ENCODE results near the gene CDK14.

Gene CDK14

GRCh38 chr7:91064052-91064451 lies 467.9 kb downstream of the CDK14 start:
- no peak for DNase-seq
- in situ Hi-C loops (cut with HindIII; ENCODE audit: low pct_ligation_motif_present, low pct_unique_long_range_greater_than_20kb, low sequenced_read_pairs) = no loop called here

GRCh38 chr7:91064938-91065337 lies 468.8 kb downstream of the CDK14 start:
- DNase-seq = no peak
- in situ Hi-C loops (cut with HindIII; ENCODE audit: low pct_ligation_motif_present, low pct_unique_long_range_greater_than_20kb, low sequenced_read_pairs) = no loop called here

- DNase-seq = no peak
- in situ Hi-C loops (cut with HindIII; ENCODE audit: low pct_ligation_motif_present, low pct_unique_long_range_greater_than_20kb, low sequenced_read_pairs) = no loop called here
Measured at GRCh38 chr7:91066627-91067026, 470.5 kb downstream of the CDK14 start.

- in situ Hi-C loops (cut with HindIII; ENCODE audit: low pct_ligation_motif_present, low pct_unique_long_range_greater_than_20kb, low sequenced_read_pairs) = no loop called here
Measured at GRCh38 chr7:91067242-91067641, 471.1 kb downstream of the CDK14 start.

GRCh38 chr7:91068136-91068795 lies 472.1 kb downstream of the CDK14 start:
- in situ Hi-C loops (cut with HindIII; ENCODE audit: low pct_ligation_motif_present, low pct_unique_long_range_greater_than_20kb, low sequenced_read_pairs) = no loop called here
- no peak for DNase-seq

More at GRCh38 chr7:91067242-91067641, 471.1 kb downstream of the CDK14 start:
- no peak for DNase-seq

- in situ Hi-C loops (cut with HindIII; ENCODE audit: low pct_ligation_motif_present, low pct_unique_long_range_greater_than_20kb, low sequenced_read_pairs) = no loop called here
- no peak for DNase-seq
Measured at GRCh38 chr7:91069146-91069545, 473.0 kb downstream of the CDK14 start.

GRCh38 chr7:91079487-91079886 lies 483.4 kb downstream of the CDK14 start:
- in situ Hi-C loops (cut with HindIII; ENCODE audit: low pct_ligation_motif_present, low pct_unique_long_range_greater_than_20kb, low sequenced_read_pairs) = no loop called here
- DNase-seq = peak; percentile 48

GRCh38 chr7:91080351-91080750 lies 484.2 kb downstream of the CDK14 start:
- no peak for DNase-seq
- in situ Hi-C loops (cut with HindIII; ENCODE audit: low pct_ligation_motif_present, low pct_unique_long_range_greater_than_20kb, low sequenced_read_pairs) = no loop called here

GRCh38 chr7:91082038-91082437 lies 485.9 kb downstream of the CDK14 start:
- peak; percentile 37 for DNase-seq
- in situ Hi-C loops (cut with HindIII; ENCODE audit: low pct_ligation_motif_present, low pct_unique_long_range_greater_than_20kb, low sequenced_read_pairs) = no loop called here

- in situ Hi-C loops (cut with HindIII; ENCODE audit: low pct_ligation_motif_present, low pct_unique_long_range_greater_than_20kb, low sequenced_read_pairs) = no loop called here
Measured at GRCh38 chr7:91082852-91083495, 486.9 kb downstream of the CDK14 start.

GRCh38 chr7:91083855-91084644 lies 487.9 kb downstream of the CDK14 start:
- in situ Hi-C loops (cut with HindIII; ENCODE audit: low pct_ligation_motif_present, low pct_unique_long_range_greater_than_20kb, low sequenced_read_pairs) = no loop called here

More at GRCh38 chr7:91082852-91083495, 486.9 kb downstream of the CDK14 start:
- DNase-seq = peak; percentile 71

GRCh38 chr7:91085175-91085574 lies 489.1 kb downstream of the CDK14 start:
- no peak for DNase-seq
- in situ Hi-C loops (cut with HindIII; ENCODE audit: low pct_ligation_motif_present, low pct_unique_long_range_greater_than_20kb, low sequenced_read_pairs) = no loop called here

More at GRCh38 chr7:91083855-91084644, 487.9 kb downstream of the CDK14 start:
- DNase-seq = no peak

- DNase-seq = no peak
- in situ Hi-C loops (cut with HindIII; ENCODE audit: low pct_ligation_motif_present, low pct_unique_long_range_greater_than_20kb, low sequenced_read_pairs) = no loop called here
Measured at GRCh38 chr7:91086200-91086599, 490.1 kb downstream of the CDK14 start.

- in situ Hi-C loops (cut with HindIII; ENCODE audit: low pct_ligation_motif_present, low pct_unique_long_range_greater_than_20kb, low sequenced_read_pairs) = no loop called here
- no peak for DNase-seq
Measured at GRCh38 chr7:91088156-91088555, 492.0 kb downstream of the CDK14 start.

GRCh38 chr7:91088691-91089090 lies 492.6 kb downstream of the CDK14 start:
- in situ Hi-C loops (cut with HindIII; ENCODE audit: low pct_ligation_motif_present, low pct_unique_long_range_greater_than_20kb, low sequenced_read_pairs) = no loop called here

GRCh38 chr7:91089382-91089963 lies 493.4 kb downstream of the CDK14 start:
- DNase-seq = peak; percentile 66
- in situ Hi-C loops (cut with HindIII; ENCODE audit: low pct_ligation_motif_present, low pct_unique_long_range_greater_than_20kb, low sequenced_read_pairs) = no loop called here

More at GRCh38 chr7:91088691-91089090, 492.6 kb downstream of the CDK14 start:
- no peak for DNase-seq

GRCh38 chr7:91090684-91091083 lies 494.6 kb downstream of the CDK14 start:
- in situ Hi-C loops (cut with HindIII; ENCODE audit: low pct_ligation_motif_present, low pct_unique_long_range_greater_than_20kb, low sequenced_read_pairs) = no loop called here
- no peak for DNase-seq

GRCh38 chr7:91091631-91092030 lies 495.5 kb downstream of the CDK14 start:
- in situ Hi-C loops (cut with HindIII; ENCODE audit: low pct_ligation_motif_present, low pct_unique_long_range_greater_than_20kb, low sequenced_read_pairs) = no loop called here
- no peak for DNase-seq

GRCh38 chr7:91093181-91093580 lies 497.1 kb downstream of the CDK14 start:
- DNase-seq = no peak
- in situ Hi-C loops (cut with HindIII; ENCODE audit: low pct_ligation_motif_present, low pct_unique_long_range_greater_than_20kb, low sequenced_read_pairs) = no loop called here

Data from ACHN (cell line).